AG04450 (cell line): ENCODE results near the gene CLIP3. TPM values are rescaled to one million over a fixed set of nuclear protein-coding genes. Genes with fewer than 3 reads are reported as not detected.
A peak's percentile ranks its signal among the peaks of the same experiment; 100 is the strongest.

Source experiments
- CTCF ChIA-PET: fragments of 300-600, 350-600 bp; formaldehyde crosslinking; extraction: SDS; loops from one replicate; lab custom pipeline; 2022; ENCODE audit warnings: antibody characterized with exemption, inconsistent platforms; lab: Charles Lee
- POLR2A ChIA-PET: fragments of 350-600 bp; formaldehyde crosslinking; extraction: SDS; loops from one replicate; lab custom pipeline; 2021; ENCODE audit warnings: antibody characterized with exemption, inconsistent platforms; lab: Yijun Ruan, JAX
- DNase-seq: peaks from one replicate; pipeline ENCODE4 v3.0.0-alpha.2; 2011; ENCODE audit warnings: low read depth, low spot score
- H3K27ac ChIP-seq: one replicate; pipeline ENCODE4 v1.5.1; 2012; ENCODE audit warnings: low read depth, low read length, control low read depth
- H3K27me3 ChIP-seq: one replicate; pipeline ENCODE4 v1.6.0; 2012; ENCODE audit warnings: low read length; ENCODE audit not compliant: control insufficient read depth, insufficient read depth
- H3K4me3 ChIP-seq: 2 replicates; pipeline ENCODE4 v1.5.1; 2011; ENCODE audit warnings: mild to moderate bottlenecking, low read depth, low read length, control low read depth
- H3K9me3 ChIP-seq: 2 replicates; pipeline ENCODE4 v1.5.1; 2012; ENCODE audit warnings: low read length; ENCODE audit not compliant: control insufficient read depth, insufficient read depth
- CTCF ChIP-seq: IDR thresholded peaks from 2 replicates; pipeline ENCODE4 v1.5.1; 2011; ENCODE audit warnings: low read depth, low read length, control low read depth, inconsistent platforms
- polyA plus RNA-seq: library from polyadenylated mRNA; depleted of rRNA; stranded (reverse); fragments of >200 nt; gene quantifications from 2 replicates; pipeline ENCODE4 v1.2.3, GENCODE V29; 2011

CLIP3 gene
- polyA plus RNA-seq, 1 experiment, result 18.1 TPM

GRCh38 chr19:36061367-36061766, 28.7 kb upstream of the CLIP3 start:
- ChIA-PET POLR2A (no interaction called here), CTCF (interaction anchor here (0.8 to 3.5 kb wide), 4 partner anchors 9 to 107 kb away, joined by 3 to 38 read pairs (median 9); no protein-coding TSS in a partner anchor)
- DNase-seq, result no peak
- Histone ChIP-seq H3K4me3 (no peak overlapping the region), H3K27me3 (no peaks in the 10 kb centered on the region), H3K9me3 (no peaks in the 10 kb centered on the region), H3K27ac (no peak overlapping the region)
- TF ChIP-seq CTCF, result no peak

GRCh38 chr19:36060430-36060829, 27.8 kb upstream of the CLIP3 start:
- POLR2A ChIA-PET, result no interaction called here
- H3K27ac ChIP-seq, result no peak overlapping the region
- TF ChIP-seq CTCF, result peak; percentile 80
- H3K9me3 ChIP-seq, result no peaks in the 10 kb centered on the region
- DNase-seq, result peak; percentile 29
- no peaks in the 10 kb centered on the region for H3K27me3 ChIP-seq
- CTCF ChIA-PET, result interaction anchor here (0.8 to 3.5 kb wide), 5 partner anchors 10 to 108 kb away, joined by 3 to 38 read pairs (median 6); no protein-coding TSS in a partner anchor
- no peak overlapping the region for H3K4me3 ChIP-seq

- TF ChIP-seq CTCF, result no peak
- H3K9me3 ChIP-seq, result no peaks in the 10 kb centered on the region
- no peak for DNase-seq
- ChIA-PET CTCF (interaction anchor here (0.5 to 3.5 kb wide), 6 partner anchors 29 to 142 kb away, joined by 3 to 38 read pairs (median 4); no protein-coding TSS in a partner anchor), POLR2A (no interaction called here)
- H3K4me3 ChIP-seq, result no peak overlapping the region
- H3K27me3 ChIP-seq, result no peaks in the 10 kb centered on the region
- H3K27ac ChIP-seq, result no peak overlapping the region
Measured at GRCh38 chr19:36059180-36059910, 26.7 kb upstream of the CLIP3 start.

GRCh38 chr19:36058481-36059179, 26.0 kb upstream of the CLIP3 start:
- CTCF ChIA-PET, result interaction anchor here (0.6 to 3.5 kb wide), 5 partner anchors 29 to 113 kb away, joined by 3 to 38 read pairs (median 5); no protein-coding TSS in a partner anchor
- Histone ChIP-seq H3K9me3 (no peaks in the 10 kb centered on the region; the same call in 1 of the 2 replicates), H3K27ac (no peak overlapping the region), H3K4me3 (no peak overlapping the region), H3K27me3 (no peaks in the 10 kb centered on the region)
- no peak for TF ChIP-seq CTCF
- no peak for DNase-seq
- POLR2A ChIA-PET, result no interaction called here
